NCI-H2196 (cell line): Measurements from ENCODE around the gene RDH16.
"Not testable (repeated sequence)": the region's sequence is repeated elsewhere in the genome, so short reads cannot be mapped to it uniquely, and the experiment has no call there.

Experiments used
- DNase-seq: peaks from one replicate; lab custom pipeline; 2025; ENCODE audit not compliant: unreplicated experiment; lab: John Stamatoyannopoulos, UW

The RDH16 gene

DNA sequence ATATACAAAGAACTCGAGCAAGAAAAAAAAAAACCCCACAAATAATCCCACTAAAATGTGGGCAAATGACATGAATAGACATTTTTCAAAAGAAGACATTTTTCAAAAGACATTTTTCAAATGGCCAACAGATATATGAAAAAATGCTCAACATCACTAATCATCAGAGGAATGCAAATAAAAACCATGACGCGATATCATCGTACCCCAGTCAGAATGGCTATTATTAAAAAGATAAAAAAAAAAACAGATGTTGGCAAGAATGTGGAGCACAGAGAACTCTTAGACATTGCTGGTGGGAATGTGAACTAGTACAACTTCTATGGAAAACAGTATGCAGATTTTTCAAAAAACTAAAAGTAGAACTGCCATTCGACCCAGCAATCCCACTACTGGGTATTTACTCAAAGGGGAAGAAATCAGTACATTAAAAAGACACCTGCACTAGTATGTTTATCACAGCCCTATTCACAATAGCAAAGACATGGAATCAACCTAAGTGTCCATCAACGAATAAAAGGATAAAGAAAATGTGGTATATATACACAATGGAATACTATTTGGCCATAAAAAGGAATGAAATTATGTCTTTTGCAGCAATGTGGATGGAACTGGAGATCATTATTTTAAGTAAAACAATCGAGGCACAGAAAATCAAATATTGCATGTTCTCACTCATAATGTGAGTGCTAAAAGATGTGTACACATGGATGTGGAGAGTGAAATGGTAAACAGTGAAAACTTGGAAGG, 32.6 kb upstream of the RDH16 start:
- no peak for DNase-seq

DNA sequence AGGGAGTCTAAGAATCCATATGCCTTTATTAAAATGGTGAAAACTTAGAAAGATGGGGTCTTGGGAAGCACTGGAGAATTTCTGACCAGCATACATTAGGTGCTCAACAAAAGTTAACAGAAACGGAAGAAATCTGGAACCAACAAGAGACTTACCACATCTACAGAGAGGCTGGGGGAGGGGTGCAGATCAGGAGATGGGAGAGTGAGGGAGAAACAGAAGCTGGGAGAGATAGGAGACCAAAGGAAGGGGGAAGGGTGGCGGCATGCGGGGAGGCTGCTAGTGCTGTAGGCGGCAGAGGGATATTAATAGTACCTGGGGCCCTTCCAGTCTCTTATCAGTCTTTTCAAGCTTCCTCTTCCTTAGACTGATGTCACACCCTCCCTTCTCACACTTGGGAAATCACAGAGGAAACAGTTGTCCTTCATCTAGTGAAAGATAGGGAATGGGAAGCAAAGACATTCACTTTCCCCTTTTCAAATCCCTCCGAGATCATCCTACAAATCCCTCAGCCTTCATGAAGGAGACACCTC, 30.9 kb upstream of the RDH16 start:
- no peak for DNase-seq

DNA sequence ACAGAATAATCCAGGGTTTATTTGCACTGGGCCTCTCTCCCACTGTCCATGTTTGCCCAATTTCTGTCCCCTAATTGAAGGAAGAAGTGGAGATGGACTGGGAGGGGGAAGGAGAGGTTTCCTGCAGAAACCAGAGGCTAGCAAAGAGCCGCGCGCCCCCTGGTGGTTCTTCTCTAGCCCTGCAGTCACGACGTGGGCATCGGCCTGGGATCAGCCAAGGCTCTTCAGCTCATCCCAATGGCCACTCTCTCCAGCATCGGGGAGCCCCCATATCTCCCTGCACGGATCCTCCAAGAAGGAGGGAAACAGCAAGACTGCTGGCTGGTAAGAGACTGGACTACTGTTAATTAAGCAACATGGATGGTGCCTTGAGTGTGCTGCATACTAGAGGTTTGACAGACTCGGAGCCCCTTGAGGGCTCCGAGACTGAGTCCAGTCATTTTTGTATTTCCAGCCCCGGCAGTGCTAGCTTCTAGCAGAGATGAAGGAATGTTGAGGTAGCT, 30.2 kb upstream of the RDH16 start:
- DNase-seq, result peak; percentile 85

DNA sequence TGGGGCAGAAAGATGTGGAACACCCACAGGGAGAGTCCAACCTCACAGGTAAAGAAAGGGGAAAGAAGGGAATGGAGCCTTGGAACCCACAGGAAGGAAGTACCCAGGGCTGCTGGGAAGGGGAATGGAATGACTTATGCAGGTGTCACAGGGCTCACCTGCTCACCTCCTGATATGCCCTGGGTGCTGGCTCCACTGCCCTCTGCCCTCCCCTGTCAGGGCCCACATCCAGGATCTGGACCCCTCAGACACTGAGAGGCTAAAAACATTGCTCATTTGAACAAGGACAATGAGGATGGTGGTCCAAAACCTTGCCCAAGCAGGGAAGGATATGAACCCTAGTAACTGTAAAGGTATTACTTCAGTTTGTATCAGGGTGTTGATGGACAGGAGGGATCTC, 29.6 kb upstream of the RDH16 start:
- DNase-seq, result no peak

DNA sequence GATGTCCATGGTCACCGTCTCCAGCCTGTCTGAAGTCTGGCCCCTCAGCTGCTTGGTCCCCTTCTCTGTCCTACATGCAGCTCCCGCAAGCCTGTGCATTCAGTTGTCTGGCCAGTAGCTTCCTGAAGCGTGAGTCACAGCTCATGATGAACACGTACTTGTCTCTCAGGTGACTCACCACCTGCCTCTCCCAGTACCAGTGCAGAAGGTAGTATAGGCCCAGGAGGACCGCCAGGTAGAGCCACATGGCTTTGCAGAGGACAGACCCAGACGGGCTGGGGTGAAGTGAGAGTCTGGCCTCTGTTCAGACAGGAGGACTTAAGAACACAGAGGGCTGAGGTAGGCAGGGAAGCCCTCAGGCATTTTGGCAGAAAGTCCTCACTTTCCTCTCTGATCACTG, 28.3 kb upstream of the RDH16 start:
- peak; percentile 60 for DNase-seq

DNA sequence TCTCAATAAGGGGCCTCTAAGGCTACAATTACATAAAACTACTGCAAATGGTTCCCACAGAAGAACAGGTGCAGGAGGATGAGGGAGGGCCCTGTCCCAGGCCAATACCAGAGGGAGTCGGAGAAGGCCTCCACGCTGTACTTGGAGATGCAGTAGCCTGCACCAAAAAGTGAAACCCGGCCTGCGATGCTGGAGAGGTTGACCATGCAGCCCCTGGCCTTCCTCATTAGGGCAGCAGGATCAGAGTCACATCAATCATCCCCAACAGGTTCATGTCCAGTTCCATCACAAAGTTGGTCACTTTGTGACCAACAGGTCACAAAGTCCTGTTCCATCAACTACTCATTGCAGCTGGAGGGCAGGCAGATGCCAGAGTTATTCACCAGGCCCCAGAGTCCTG, 26.0 kb upstream of the RDH16 start:
- DNase-seq, result no peak

DNA sequence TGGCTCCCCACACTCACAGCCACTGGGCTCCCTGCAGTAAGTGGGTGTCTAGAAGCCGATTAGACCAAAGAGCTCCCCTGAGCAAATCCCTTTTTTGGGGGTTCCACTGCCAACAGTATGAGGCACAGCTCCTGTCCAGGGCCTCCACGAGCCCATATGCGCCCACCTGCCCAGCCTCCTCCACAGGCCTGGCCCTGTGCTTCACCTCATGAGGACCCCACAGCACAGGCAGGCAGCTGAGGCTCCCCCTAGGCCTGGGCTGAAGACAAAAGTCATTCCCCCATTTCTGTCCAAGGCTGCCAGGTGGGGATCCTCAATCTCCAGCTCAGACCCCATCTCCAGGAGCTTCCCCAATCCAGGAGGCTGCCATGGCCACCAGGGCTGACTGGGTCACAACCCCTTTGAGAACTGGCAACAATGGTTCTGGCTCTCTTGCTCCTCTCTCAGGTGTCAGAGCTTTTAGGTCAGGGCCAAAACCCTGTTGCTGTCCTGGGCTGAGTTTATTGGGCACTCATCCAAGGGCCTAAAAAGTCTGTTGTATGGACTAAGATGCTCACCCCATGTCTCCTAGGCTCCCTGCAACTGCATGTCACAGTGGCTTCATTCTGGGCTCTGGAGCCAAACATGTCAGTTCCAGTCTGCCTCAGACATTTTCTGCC, 25.3 kb upstream of the RDH16 start:
- DNase-seq, result not testable (repeated sequence)

DNA sequence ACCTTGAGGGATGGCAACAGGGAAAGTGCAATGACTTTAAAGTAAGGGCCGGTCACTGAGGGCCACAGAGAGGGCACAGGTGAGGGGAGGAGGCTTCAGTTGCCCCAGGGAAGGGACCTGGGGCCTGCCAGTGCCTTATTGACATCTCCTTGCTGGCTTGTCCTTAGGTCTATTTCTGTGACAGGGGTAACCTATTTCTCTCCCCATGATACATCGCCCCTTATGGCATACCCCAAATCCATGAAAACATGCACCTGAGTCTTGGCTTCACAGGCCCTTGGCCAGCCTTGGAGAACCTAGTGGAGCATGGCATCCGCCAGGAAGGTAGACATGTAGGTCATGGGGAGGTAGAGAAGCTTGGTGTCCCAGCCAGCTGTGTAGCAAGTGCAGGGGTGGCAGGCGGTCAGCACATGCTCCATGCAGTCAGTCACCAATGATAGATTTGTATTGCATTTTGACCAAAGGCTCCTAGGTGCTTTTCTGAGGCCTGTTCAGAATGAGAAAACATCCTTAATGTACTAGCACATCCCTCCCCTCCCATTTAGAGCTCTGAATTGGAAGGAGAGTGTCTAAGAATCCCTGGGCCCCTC, 23.6 kb upstream of the RDH16 start:
- DNase-seq, result no peak

DNA sequence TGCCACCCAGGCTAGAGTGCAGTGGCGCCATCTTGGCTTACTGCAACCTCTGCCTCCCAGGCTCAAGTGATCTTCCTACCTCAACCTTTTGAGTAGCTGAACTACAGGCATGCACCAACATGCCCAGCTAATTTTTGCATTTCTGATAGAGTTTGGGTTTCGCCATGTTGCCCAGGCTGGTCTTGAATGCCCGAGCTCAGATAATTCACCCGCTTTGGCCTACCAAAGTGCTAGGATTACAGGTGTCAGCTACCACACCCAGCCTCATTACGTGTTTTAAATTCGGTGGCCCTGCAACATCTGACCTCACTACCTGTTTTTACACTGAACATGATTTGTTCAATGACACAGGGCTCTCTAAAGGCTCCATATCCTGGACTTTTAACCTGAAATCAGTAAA, 22.9 kb upstream of the RDH16 start:
- DNase-seq, result no peak

DNA sequence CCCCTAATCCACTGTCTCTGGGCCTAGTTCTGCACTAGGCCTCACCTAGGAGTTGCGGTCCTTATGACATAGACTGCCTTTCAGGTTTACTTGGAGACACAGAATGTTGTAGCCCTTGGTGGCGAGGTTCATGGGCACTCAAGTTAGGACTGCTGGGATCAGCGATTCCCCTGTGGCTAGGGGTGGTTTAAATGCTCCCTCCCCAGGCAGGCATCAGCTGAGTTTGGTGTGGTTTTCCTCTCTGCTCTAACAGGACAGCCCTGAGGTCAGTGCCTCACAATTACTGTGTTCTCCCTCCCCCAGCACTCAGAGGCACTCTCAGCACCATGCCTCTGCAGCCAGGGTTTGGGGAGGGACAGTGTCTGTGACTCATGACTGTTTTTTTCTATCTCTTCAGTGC, 22.2 kb upstream of the RDH16 start:
- no peak for DNase-seq

DNA sequence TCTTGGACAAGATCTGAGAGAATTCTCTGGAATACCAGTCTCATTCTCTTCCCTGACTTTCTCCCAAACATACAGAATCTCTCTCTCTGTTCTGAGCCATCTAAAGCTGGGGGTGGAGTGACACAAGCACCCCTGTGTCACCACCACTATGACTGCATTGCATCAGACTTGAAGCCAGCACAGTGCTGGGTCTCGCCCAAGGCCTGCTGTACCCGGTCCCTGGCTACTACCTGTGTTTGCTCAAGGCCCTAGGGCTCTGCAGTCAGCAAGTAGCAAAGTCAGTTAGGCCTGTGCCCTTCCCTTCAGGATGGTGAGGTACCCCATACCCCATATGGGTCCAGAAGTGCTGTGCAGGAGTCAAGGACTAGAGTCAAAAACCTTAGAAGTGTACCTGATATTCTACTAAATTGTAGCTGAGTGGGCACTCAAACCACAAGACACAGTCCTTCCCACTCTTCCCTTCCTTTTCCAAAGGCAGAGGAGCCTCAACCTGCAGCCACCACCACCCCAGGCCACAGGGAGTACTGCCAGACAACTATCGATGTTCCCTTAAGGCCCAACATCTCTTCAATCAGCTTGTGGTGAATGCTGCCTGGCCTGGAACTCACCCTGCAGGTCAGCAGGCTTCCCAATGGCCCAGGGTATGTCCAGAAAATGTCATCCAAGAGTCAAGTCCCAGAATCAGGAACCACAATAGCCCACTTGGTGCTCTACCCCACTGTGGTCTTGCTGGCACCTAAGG, 21.2 kb upstream of the RDH16 start:
- no peak for DNase-seq

DNA sequence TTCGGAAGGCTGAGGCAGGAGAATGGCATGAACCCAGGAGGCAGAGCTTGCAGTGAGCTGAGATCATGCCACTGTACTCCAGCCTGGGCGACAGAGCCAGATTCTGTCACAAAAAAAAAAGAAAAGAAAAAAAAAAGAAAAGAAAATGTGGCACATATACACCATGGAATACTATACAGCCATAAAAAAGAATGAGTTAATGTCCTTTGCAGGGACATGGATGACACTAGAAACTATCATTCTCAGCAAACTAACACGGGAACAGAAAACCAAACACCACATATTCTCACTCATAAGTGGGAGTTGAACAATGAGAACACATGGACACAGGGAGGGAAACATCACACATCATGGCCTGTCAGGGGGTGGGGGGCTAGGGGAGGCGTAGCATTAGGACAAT, 20.0 kb upstream of the RDH16 start:
- not testable (repeated sequence) for DNase-seq

DNA sequence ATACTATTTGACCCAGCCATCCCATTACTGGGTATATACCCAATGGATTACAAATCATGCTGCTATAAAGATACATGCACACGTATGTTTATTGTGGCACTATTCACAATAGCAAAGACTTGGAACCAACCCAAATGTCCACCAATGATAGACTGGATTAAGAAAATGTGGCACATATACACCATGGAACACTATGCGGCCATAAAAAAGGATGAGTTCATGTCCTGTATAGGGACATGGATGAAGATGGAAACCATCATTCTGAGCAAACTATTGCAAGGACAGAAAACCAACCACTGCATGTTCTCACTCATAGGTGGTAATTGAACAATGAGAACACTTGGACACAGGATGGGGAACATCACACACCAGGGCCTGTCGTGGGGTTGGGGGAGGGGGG, 16.8 kb upstream of the RDH16 start:
- not testable (repeated sequence) for DNase-seq

DNA sequence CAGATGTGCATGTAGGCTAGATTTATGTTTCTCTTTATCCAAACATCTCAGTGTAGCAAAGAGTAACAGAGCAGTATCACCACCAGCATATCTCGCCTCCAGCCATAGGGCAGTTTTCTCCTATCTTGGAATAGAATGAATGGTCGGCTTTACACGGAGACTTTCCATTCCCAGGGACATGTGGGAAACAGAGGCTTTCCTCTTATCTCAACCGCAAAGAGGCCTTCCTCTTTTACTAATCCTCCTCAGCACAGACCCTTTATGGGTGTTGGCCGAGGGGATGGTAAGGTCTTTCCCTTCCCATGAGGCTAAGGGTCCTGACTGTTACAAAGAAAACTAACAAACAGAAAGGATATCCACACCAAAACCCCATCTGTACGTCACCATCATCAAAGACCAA, 11.5 kb upstream of the RDH16 start:
- not testable (repeated sequence) for DNase-seq

DNA sequence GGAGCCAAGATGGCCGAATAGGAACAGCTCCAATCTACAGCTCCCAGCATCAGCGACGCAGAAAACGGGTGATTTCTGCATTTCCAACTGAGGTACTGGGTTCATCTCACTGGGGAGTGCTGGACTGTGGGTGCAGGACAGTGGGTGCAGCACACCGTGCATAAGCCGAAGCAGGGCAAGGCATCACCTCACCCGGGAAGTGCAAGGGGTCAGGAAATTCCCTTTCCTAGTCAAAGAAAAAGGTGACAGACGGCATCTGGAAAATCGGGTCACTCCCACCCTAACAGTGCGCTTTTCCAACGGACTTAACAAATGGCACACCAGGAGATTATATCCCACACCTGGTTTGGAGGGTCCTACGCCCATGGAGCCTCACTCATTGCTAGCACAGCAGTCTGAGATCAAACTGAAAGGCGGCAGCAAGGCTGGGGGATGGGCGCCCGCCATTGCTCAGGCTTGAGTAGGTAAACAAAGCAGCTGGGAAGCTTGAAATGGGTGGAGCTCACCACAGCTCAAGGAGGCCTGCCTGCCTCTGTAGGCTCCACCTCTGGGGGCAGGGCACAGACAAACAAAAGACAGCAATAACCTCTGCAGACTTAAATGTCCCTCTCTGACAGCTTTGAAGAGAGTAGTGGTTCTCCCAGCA, 8.7 kb upstream of the RDH16 start:
- not testable (repeated sequence) for DNase-seq

DNA sequence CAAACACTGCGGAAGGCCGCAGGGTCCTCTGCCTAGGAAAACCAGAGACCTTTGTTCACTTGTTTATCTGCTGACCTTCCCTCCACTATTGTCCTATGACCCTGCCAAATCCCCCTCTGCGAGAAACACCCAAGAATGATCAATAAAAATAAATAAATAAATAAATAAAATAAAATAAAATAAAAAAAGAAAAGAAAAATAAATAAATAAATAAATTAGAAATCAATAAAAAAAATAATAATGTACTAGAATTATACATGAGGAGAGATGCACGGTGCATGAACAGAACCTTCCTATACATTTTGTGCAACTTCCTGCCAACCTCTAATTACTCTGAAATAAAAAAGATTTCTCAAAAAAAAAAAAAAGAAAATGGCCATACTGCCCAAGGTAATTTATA, 7.7 kb upstream of the RDH16 start:
- not testable (repeated sequence) for DNase-seq

DNA sequence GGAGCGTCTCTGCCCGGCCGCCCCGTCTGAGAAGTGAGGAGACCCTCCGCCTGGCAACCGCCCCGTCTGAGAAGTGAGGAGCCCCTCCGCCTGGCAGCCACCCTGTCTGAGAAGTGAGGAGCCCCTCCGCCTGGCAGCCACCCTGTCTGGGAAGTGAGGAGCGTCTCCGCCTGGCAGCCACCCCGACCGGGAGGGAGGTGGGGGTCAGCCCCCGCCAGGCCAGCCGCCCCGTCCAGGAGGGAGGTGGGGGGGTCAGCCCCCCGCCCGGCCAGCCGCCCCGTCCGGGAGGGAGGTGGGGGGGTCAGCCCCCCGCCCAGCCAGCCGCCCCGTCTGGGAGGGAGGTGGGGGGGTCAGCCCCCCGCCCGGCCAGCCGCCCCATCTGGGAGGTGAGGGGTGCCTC, 6.1 kb upstream of the RDH16 start:
- not testable (repeated sequence) for DNase-seq

DNA sequence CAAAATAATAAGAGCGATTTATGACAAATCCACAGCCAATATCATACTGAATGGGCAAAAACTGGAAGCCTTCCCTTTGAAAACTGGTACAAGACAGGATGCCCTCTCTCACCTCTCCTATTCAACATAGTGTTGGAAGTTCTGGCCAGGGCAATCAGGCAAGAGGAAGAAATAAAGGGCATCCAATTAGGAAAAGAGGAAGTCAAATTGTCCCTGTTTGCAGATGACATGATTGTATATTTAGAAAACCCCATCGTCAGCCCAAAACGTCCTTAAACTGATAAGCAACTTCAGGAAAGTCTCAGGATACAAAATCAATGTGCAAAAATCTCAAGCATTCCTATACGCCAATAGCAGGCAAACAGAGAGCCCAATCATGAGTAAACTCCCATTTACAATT, 4.8 kb upstream of the RDH16 start:
- DNase-seq, result not testable (repeated sequence)

DNA sequence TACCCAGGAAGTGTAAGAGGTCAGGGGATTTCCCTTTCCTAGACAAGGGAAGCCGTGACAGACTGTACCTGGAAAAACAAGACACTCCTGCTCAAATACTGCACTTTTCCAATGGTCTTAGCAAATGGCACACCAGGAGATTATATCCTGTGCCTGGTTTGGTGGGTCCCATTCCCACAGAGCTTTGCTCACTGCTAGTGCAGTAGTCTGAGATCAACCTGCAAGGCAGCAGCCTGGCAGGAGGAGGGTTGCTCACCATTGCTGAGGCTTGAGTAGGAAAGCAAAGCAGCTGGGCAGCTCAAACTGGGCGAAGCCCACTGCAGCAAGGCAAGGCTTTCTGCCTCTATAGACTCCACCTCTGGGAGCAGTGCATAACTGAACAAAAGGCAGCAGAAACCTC, 1.0 kb upstream of the RDH16 start:
- no peak for DNase-seq

DNA sequence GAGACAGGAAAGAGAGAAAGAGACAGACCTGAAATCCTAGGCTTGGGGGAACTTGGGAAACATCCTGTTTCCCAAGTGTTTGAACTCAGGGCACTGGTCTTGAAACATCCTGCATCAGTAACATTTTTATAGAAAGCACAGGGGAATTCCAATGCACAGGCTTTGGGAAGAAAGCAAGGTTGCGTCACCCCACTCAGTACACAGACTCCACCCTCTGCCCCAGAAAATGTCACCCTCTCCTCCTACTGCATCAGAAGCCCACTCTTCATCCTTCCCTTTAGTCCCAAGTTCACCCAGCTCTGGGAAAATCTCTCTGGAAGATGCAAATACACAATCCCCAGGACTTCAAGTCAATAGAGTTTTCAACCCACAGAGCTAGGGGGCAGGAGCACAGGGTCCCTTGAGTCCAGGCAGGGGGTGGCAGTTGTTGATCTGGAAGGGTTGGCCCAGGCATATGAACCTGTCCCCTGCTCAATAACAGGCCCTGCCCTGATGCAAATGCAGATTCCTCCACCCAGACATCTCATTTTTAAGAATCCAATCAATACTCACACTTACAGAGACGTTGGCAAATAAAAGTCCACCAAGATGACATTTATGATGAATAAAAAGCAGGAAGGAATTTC, 1.7 kb downstream of the RDH16 start:
- DNase-seq, result no peak
